HepG2 (cell line): ENCODE data around the gene DUS1L. TPM values are rescaled to one million over a fixed set of nuclear protein-coding genes. Genes with fewer than 3 reads are reported as not detected.

ENCODE experiments used
- ATF7 ChIP-seq, 2 experiments: fragments of 450-650 bp in 1 of 2; sonication (generic) in 1 of 2; formaldehyde crosslinking in 1 of 2; IDR thresholded peaks; 2 replicates each; pipeline versions ENCODE4 v1.4.0 to v1.6.1; 2016 to 2020; ENCODE audit warnings: antibody characterized with exemption in 1 of 2, mild to moderate bottlenecking in 1 of 2, missing genetic modification reagents in 1 of 2
- BATF2 ChIP-seq: sonication (generic); formaldehyde crosslinking; IDR thresholded peaks from 2 replicates; pipeline ENCODE4 v1.8.0; 2022; ENCODE audit warnings: mild to moderate bottlenecking, missing genetic modification reagents, moderate library complexity
- BORCS8-MEF2B ChIP-seq: sonication (generic); formaldehyde crosslinking; IDR thresholded peaks from 2 replicates; pipeline ENCODE4 v1.8.0; 2022; ENCODE audit warnings: mild to moderate bottlenecking, missing genetic modification reagents
- E2F2 ChIP-seq: sonication (generic); formaldehyde crosslinking; IDR thresholded peaks from 2 replicates; pipeline ENCODE4 v1.4.0; 2020; ENCODE audit warnings: missing genetic modification reagents, borderline replicate concordance
- ELF3 ChIP-seq: IDR thresholded peaks from 2 replicates; pipeline ENCODE4 v1.6.1; 2016; ENCODE audit warnings: missing genetic modification reagents, missing compliant biosample characterization
- HMGA1 ChIP-seq: sonication (generic); formaldehyde crosslinking; conservative IDR thresholded peaks from 2 replicates; pipeline ENCODE4 v1.4.0; 2020; ENCODE audit warnings: missing genetic modification reagents
- HOXA7 ChIP-seq: sonication (generic); formaldehyde crosslinking; IDR thresholded peaks from 2 replicates; pipeline ENCODE4 v1.8.1; 2022; ENCODE audit warnings: mild to moderate bottlenecking, missing genetic modification reagents, moderate library complexity
- KAT7 ChIP-seq: IDR thresholded peaks from 2 replicates; pipeline ENCODE4 v1.6.1; 2018; ENCODE audit warnings: borderline replicate concordance, missing compliant biosample characterization
- KDM1A ChIP-seq: IDR thresholded peaks from 2 replicates; pipeline ENCODE4 v1.6.1; 2016; ENCODE audit warnings: missing compliant biosample characterization
- MEIS1 ChIP-seq: sonication (generic); formaldehyde crosslinking; IDR thresholded peaks from 2 replicates; pipeline ENCODE4 v1.9.0; 2021; ENCODE audit warnings: mild to moderate bottlenecking, missing genetic modification reagents, moderate library complexity, borderline replicate concordance
- PRMT3 ChIP-seq: sonication (generic); formaldehyde crosslinking; IDR thresholded peaks from 2 replicates; pipeline ENCODE4 v1.8.1; 2022; ENCODE audit warnings: low read depth, mild to moderate bottlenecking, moderate library complexity, missing genetic modification reagents, borderline replicate concordance
- PRPF4 ChIP-seq: fragments of 200-400 bp; formaldehyde crosslinking; IDR thresholded peaks from 2 replicates; pipeline ENCODE4 v1.6.1; 2016; ENCODE audit warnings: low read length, low read depth; ENCODE audit not compliant: poor library complexity, severe bottlenecking
- RCOR2 ChIP-seq: IDR thresholded peaks from 2 replicates; pipeline ENCODE4 v1.6.1; 2016; ENCODE audit warnings: missing biosample characterization, missing genetic modification reagents
- REPIN1 ChIP-seq: sonication (generic); formaldehyde crosslinking; IDR thresholded peaks from 2 replicates; pipeline ENCODE4 v1.8.0; 2022; ENCODE audit warnings: missing genetic modification reagents, low read depth, mild to moderate bottlenecking, borderline replicate concordance
- SP1 ChIP-seq, 2 experiments: fragments of 450-650 bp in 1 of 2; sonication (generic) in 1 of 2; formaldehyde crosslinking in 1 of 2; IDR thresholded peaks; 2 replicates each; pipeline versions ENCODE4 v1.4.0 to v1.6.1; 2016 to 2020; ENCODE audit warnings: missing genetic modification reagents in 1 of 2
- SRSF9 ChIP-seq: fragments of 200-400 bp; formaldehyde crosslinking; IDR thresholded peaks from 2 replicates; pipeline ENCODE4 v1.6.1; 2018; ENCODE audit warnings: borderline replicate concordance, mild to moderate bottlenecking, low read depth, low read length; ENCODE audit not compliant: insufficient read depth, poor library complexity, severe bottlenecking
- ZMYM3 ChIP-seq: sonication (generic); formaldehyde crosslinking; IDR thresholded peaks from 2 replicates; pipeline ENCODE4 v1.5.1; 2020; ENCODE audit warnings: mild to moderate bottlenecking, missing genetic modification reagents
- ZNF17 ChIP-seq: sonication (generic); formaldehyde crosslinking; IDR thresholded peaks from 2 replicates; pipeline ENCODE4 v1.5.0; 2020; ENCODE audit warnings: mild to moderate bottlenecking, missing genetic modification reagents
- ZNF180 ChIP-seq: sonication (generic); formaldehyde crosslinking; IDR thresholded peaks from 2 replicates; pipeline ENCODE4 v1.4.0; 2020; ENCODE audit warnings: low read depth, missing genetic modification reagents, borderline replicate concordance
- ZNF546 ChIP-seq: sonication (generic); formaldehyde crosslinking; conservative IDR thresholded peaks from 2 replicates; pipeline ENCODE4 v1.8.1; 2023; ENCODE audit warnings: mild to moderate bottlenecking, missing genetic modification reagents
- ZNF672 ChIP-seq: sonication (generic); formaldehyde crosslinking; IDR thresholded peaks from 2 replicates; pipeline ENCODE4 v1.8.1; 2022; ENCODE audit warnings: missing genetic modification reagents
- ZUFSP ChIP-seq: sonication (generic); formaldehyde crosslinking; IDR thresholded peaks from 2 replicates; pipeline ENCODE4 v1.9.0; 2021; ENCODE audit warnings: missing genetic modification reagents, mild to moderate bottlenecking, borderline replicate concordance
- ZXDC ChIP-seq: sonication (generic); formaldehyde crosslinking; IDR thresholded peaks from 2 replicates; pipeline ENCODE4 v1.5.0; 2020; ENCODE audit warnings: mild to moderate bottlenecking, missing genetic modification reagents
- polyA plus RNA-seq, 8 experiments: library from polyadenylated mRNA; depleted of rRNA in 3 of 8; stranded (reverse) in 7 of 8; unstranded in 1 of 8; fragments of >200 nt; fragmentation: Illumina TruSeq in 4 of 8; extraction: Trizol in 4 of 8; gene quantifications; 2 replicates each; pipeline versions ENCODE4 v1.2.1 to v1.2.3, GENCODE V29; 2011 to 2016; ENCODE audit warnings: low read depth in 4 of 8, missing spikeins in 1 of 8, mixed read lengths in 1 of 8; ENCODE audit not compliant: insufficient read depth in 1 of 8
- total RNA-seq, 5 experiments: library from RNA; depleted of rRNA; stranded (reverse); fragments of >200 nt; fragmentation: Illumina TruSeq; extraction: Trizol; gene quantifications; 2 replicates each; pipeline ENCODE4 v1.2.3, GENCODE V29; 2016; ENCODE audit warnings: low read depth in 1 of 5

Gene DUS1L
- total and polyA plus RNA-seq, 2 of the 13 experiments (the other 11 are each of a cell fraction or from before 2014, with no cell fraction given): 81.0 to 109 TPM

- TF ChIP-seq SRSF9 (no peak), ZNF17 (CRISPR knock-in tag) (no peak), ZNF672 (no peak), BORCS8-MEF2B (peak; percentile 75; the same call in 1 of the 2 replicates), REPIN1 (peak; percentile 61; the same call in 1 of the 2 replicates), E2F2 (no peak; the same call in 1 of the 2 replicates), MEIS1 (CRISPR knock-in tag) (peak; percentile 59; the same call in 1 of the 2 replicates), PRMT3 (CRISPR knock-in tag) (no peak), ATF7 (IDR thresholded peaks at IDR 0.05) (no peak), ATF7 (CRISPR knock-in tag; IDR thresholded peaks at IDR 0.05) (no peak; the same call in 1 of the 2 replicates), ZXDC (CRISPR knock-in tag) (no peak), RCOR2 (CRISPR knock-in tag) (no peak), KDM1A (CRISPR knock-in tag) (no peak), ELF3 (CRISPR knock-in tag) (peak; percentile 64), KAT7 (CRISPR knock-in tag) (peak; percentile 94), SP1 (IDR thresholded peaks at IDR 0.05) (no peak), SP1 (CRISPR knock-in tag; IDR thresholded peaks at IDR 0.05) (peak; percentile 94), ZMYM3 (CRISPR knock-in tag) (0 out of 2 replicates have a peak, but pooled peaks have one; percentile 6), ZNF180 (CRISPR knock-in tag) (no peak), ZUFSP (no peak), HMGA1 (CRISPR knock-in tag) (no peak), BATF2 (CRISPR knock-in tag) (no peak), ZNF546 (CRISPR knock-in tag) (peak; percentile 83; the same call in 1 of the 2 replicates), HOXA7 (CRISPR knock-in tag) (no peak), PRPF4 (no peak)
Measured at GRCh38 chr17:82037092-82037888, 28.3 kb downstream of the DUS1L start, which contains the start of gene DCXR (continued).
